Skin epidermis (tissue), 12 donors: Measurements from ENCODE around the gene RBMY1A1.
"Not testable (repeated sequence)": the region's sequence is repeated elsewhere in the genome, so short reads cannot be mapped to it uniquely, and the experiment has no call there.

Source experiments
- H3K27ac ChIP-seq, 21 experiments: fragments of 200-600 bp; sonication (generic) in 11 of 21; one replicate each; pipeline ENCODE4 v1.5.0; 2020; ENCODE audit warnings: mild to moderate bottlenecking in 3 of 21, inconsistent platforms in 2 of 21, moderate library complexity in 2 of 21
- H3K4me3 ChIP-seq, 7 experiments: fragments of 200-600 bp; sonication (generic) in 2 of 7; one replicate each; pipeline ENCODE4 v1.5.0; 2020; ENCODE audit warnings: inconsistent platforms in 2 of 7, mild to moderate bottlenecking in 2 of 7, moderate library complexity in 1 of 7

RBMY1A1 gene

DNA sequence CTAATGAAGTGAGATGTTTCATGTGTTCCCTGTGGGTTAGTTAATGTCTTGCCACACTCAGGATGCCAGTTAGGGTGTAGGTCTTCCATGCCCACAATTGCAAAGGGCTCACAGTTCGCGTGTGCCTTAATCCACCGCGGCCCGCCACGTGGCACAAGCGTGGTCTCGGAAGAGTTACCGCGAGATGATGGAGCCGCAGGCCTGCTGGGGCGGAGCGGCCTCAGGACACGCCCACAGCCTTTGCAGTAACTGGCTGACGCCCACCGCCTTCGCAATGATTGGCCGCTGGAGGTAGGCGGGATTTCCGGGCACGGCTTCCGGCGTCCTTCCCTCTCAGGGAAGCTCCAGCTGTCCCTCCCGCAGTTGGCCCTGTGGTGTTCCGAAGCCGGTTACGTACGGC, at the start of gene RBMY1A1:
Gene RBMY1A1, plus strand, starts transcription at position 301 of the 400 bp plus-strand sequence. CDS start 2,013 bp downstream, outside the sequence.
- H3K4me3 ChIP-seq, H3K27ac ChIP-seq: not testable (repeated sequence)

DNA sequence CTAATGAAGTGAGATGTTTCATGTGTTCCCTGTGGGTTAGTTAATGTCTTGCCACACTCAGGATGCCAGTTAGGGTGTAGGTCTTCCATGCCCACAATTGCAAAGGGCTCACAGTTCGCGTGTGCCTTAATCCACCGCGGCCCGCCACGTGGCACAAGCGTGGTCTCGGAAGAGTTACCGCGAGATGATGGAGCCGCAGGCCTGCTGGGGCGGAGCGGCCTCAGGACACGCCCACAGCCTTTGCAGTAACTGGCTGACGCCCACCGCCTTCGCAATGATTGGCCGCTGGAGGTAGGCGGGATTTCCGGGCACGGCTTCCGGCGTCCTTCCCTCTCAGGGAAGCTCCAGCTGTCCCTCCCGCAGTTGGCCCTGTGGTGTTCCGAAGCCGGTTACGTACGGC, 23.6 kb upstream of the RBMY1A1 start, which contains the start of gene RBMY1B:
Gene RBMY1B, plus strand, starts transcription at position 301 of the 400 bp plus-strand sequence. CDS start 2,013 bp downstream, outside the sequence.
- not testable (repeated sequence) for H3K4me3 ChIP-seq, H3K27ac ChIP-seq

DNA sequence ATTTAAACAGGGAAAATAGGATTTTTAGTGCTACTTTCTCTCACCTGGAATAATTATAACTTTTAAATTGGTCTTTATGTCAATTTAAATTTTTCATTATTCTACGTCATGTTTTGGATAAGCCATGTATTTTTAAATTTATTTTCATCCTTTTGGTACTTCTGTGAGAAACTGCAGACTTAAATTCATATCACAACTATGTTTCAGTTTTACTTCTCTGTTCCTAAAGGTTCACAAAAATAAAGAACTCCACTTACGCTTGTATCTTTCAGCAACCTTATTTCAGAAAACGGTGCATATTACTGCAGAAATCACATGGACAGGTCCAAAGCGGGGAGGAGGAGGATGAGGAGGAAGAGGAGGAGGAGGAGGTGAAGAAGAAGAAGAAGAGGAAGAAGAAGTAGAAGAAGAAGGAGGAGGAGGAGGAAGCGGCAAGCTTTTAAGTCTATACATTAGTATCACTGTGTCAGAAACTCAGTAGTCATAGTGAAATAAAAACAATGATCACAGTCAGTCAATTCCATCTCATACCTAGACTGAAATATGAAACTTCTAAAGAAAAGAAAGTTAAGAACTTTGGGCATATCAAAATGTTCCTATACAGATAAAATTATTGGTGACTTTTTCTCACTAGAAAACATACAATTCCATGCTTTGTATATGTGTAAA, 24.8 kb downstream of the RBMY1A1 start:
- not testable (repeated sequence) for H3K4me3 ChIP-seq, H3K27ac ChIP-seq

DNA sequence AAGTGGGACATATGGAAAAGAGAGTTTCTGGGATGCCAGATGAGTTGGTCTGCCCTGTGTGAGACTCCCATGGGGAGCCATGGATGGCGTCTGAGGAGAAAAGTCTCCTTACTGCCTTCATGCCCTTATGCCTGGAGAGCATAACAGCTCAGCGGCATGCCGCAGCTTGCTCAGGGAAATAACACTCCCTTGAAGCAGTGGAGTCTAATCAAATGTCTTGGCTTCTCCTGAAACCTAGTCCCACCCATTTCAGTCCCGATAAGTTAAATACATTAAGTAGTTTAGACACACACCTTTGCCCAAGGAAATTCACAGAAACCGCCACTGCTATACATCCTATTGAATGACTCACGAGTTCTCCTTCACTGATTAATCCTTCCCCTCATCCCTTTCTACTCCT, 50.8 kb downstream of the RBMY1A1 start:
- Histone ChIP-seq H3K27ac (no peak overlapping the region), H3K4me3 (no peak overlapping the region)

DNA sequence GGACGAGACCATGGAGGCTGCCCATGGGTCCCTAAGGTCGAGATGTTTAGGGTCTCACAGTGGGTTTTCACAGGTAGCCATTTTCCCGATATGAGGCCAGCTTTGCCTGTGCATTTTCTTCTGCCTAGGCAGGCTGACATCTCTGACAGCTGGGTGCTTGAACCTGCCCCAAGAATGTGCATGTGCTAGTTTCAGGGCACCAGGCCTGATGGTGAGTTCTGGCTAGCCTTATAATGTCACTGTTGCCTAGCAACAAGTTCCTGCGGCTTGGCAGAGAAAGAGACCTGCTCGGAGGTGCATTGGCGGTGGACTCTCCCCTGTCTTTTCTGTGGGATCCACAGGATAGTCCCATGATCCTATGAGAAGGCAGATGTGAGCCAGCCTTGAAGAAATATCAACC, 51.8 kb downstream of the RBMY1A1 start:
- not testable (repeated sequence) for H3K4me3 ChIP-seq, H3K27ac ChIP-seq

DNA sequence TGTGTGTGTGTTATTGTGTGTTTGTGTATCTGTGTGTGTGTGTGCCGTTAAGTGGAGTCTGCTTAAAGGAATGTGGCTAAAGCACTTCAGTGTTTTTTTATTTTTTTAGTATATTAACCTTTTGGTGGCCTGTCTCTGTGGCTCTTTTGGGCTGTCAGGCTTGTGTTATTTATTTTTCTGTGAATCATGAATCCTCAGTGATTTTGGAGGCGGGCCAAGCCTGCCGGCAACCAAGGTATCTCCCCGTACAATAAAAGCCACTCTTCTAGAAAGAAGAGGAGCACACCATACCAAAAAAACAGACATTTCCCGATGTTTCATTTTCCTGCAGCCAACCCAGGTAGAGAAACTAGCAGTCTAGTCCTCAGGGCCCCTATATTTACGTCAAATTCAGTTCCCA, 57.4 kb downstream of the RBMY1A1 start:
- Histone ChIP-seq H3K27ac (no peak overlapping the region), H3K4me3 (no peak overlapping the region)

DNA sequence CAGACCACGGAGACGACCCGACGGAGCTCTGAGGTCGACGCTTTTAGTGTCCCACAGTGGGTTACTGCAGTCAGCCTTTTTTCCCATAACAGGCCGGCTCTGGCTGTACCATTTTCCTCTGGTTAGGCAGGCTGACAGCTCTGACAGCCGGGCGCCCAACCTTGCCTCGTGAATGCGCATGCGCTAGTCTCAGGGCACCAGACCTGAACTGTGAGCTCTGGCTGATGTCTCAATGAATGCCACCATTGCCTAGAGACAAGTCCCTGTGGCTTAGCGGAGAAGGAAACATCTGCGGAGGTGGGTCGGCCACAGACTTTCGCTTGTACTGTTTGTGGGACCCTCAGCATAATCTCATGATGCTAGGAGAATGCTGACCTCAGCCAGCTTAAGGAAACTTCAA, 61.6 kb downstream of the RBMY1A1 start:
- H3K27ac ChIP-seq, H3K4me3 ChIP-seq: not testable (repeated sequence)
